Naive thymus-derived CD8-positive, alpha-beta T cell (primary cell): ENCODE data around the gene OR4E1. TPM values are rescaled to one million over a fixed set of nuclear protein-coding genes. Genes with fewer than 3 reads are reported as not detected.
"Not testable (repeated sequence)": the region's sequence is repeated elsewhere in the genome, so short reads cannot be mapped to it uniquely, and the experiment has no call there.

Source experiments
- ATAC-seq, 2 donors: fragments of 150-1000 bp; cut with Tn5 transposase in 1 of 2; sonication (Bioruptor Pico), chemical (Tn5 transposase) in 1 of 2; 1 replicate in 1 of 2; 2 replicates in 1 of 2; pipeline ENCODE4 v1.10.0; 2021; ENCODE audit warnings: mild to moderate bottlenecking in 2 of 2, moderate library complexity in 2 of 2
- POLR2A ChIA-PET: fragments of 350-600 bp; sonication (Branson Sonifier 250); formaldehyde crosslinking; loops from one replicate; lab custom pipeline; 2021; ENCODE audit warnings: antibody characterized with exemption; lab: Charles Lee
- DNase-seq, 10 donors: peaks; one replicate each; pipeline versions ENCODE4 v3.0.0 to v3.0.0-alpha.2; 2020 to 2022
- H3K27ac Mint-ChIP-seq, 10 donors: one replicate each; pipeline ENCODE4 v1.8.0; 2020 to 2022; ENCODE audit warnings: mild to moderate bottlenecking in 10 of 10, mixed read lengths in 10 of 10, moderate library complexity in 4 of 10, inconsistent platforms in 1 of 10
- H3K27me3 Mint-ChIP-seq, 5 donors: one replicate each; pipeline ENCODE4 v1.8.0; 2021 to 2022; ENCODE audit warnings: mixed read lengths in 5 of 5
- H3K36me3 Mint-ChIP-seq, 3 donors: one replicate each; pipeline ENCODE4 v1.8.0; 2020 to 2022; ENCODE audit warnings: mixed read lengths in 3 of 3, mild to moderate bottlenecking in 2 of 3, inconsistent platforms in 1 of 3
- H3K4me1 Mint-ChIP-seq, 4 donors: one replicate each; pipeline ENCODE4 v1.8.0; 2021 to 2022; ENCODE audit warnings: mixed read lengths in 4 of 4
- H3K4me3 Mint-ChIP-seq, 10 donors: one replicate each; pipeline ENCODE4 v1.8.0; 2020 to 2022; ENCODE audit warnings: mild to moderate bottlenecking in 10 of 10, mixed read lengths in 10 of 10, moderate library complexity in 6 of 10, inconsistent platforms in 1 of 10
- H3K9me3 Mint-ChIP-seq, 9 donors: one replicate each; pipeline ENCODE4 v1.8.0; 2020 to 2022; ENCODE audit warnings: mixed read lengths in 9 of 9, mild to moderate bottlenecking in 3 of 9, inconsistent platforms in 1 of 9, moderate library complexity in 1 of 9
- polyA plus RNA-seq, 3 donors: library from polyadenylated mRNA; unstranded; fragments of 300-500 nt; fragmentation: Illumina TruSeq; gene quantifications; one replicate each; pipeline ENCODE4 v1.2.3, GENCODE V29; 2021
- total RNA-seq, 8 experiments: library from RNA in 2 of 8; stranded (reverse) in 2 of 8; gene quantifications; one replicate each; pipeline ENCODE4 v1.2.3 and lab custom pipeline; 2021 to 2026

The OR4E1 gene
- total and polyA plus RNA-seq, 5 experiments from 2014 or later = 0.13 TPM; not detected in 4

GRCh38 chr14:21647380-21647779 is 26.2 kb downstream of the OR4E1 start:
- Mint-ChIP-seq H3K36me3 (no peaks in the 10 kb centered on the region), H3K4me1 (no peaks in the 10 kb centered on the region), H3K9me3 (peaks cover 0 to 3% (median 0%) of the 10 kb centered on the region in 9 donors), H3K4me3 (no peak overlapping the region), H3K27me3 (peaks cover 9 to 26% (median 16%) of the 10 kb centered on the region in 5 donors), H3K27ac (no peak overlapping the region)
- POLR2A ChIA-PET = no interaction called here
- no peak for DNase-seq
- ATAC-seq = no peak

GRCh38 chr14:21643407-21643806 is 30.2 kb downstream of the OR4E1 start:
- Mint-ChIP-seq H3K36me3 (no peaks in the 10 kb centered on the region), H3K27me3 (peaks cover 0 to 6% (median 4%) of the 10 kb centered on the region in 5 donors), H3K4me1 (peaks cover 0 to 8% (median 2%) of the 10 kb centered on the region in 4 donors), H3K27ac (peak overlapping the region in 9 of 10 donors; percentile 24 to 80 (median 65)), H3K4me3 (peak overlapping the region in 7 of 10 donors; percentile 45 to 80 (median 69)), H3K9me3 (peaks cover 0 to 2% (median 0%) of the 10 kb centered on the region in 9 donors)
- DNase-seq (no peak), ATAC-seq (peak in 1 of 2 donors; percentile 53)
- POLR2A ChIA-PET = interaction anchor here (0.5 kb wide), 1 partner anchor 884 kb away, joined by 3 read pairs; no protein-coding TSS in a partner anchor

- ATAC-seq = no peak
- H3K27ac Mint-ChIP-seq = peak overlapping the region in 6 of 10 donors; percentile 7 to 81 (median 48)
- no peaks in the 10 kb centered on the region for H3K36me3 Mint-ChIP-seq
- POLR2A ChIA-PET = interaction anchor here (1.1 kb wide), 1 partner anchor 891 kb away, joined by 6 read pairs; no protein-coding TSS in a partner anchor
- H3K4me3 Mint-ChIP-seq = peak overlapping the region; percentile 32 to 80 (median 63)
- H3K9me3 Mint-ChIP-seq = no peaks in the 10 kb centered on the region
- DNase-seq = no peak
- H3K4me1 Mint-ChIP-seq = peaks cover 2 to 8% (median 2%) of the 10 kb centered on the region in 4 donors
- peaks cover 0 to 7% (median 4%) of the 10 kb centered on the region in 5 donors for H3K27me3 Mint-ChIP-seq
Observed at GRCh38 chr14:21642683-21643082, 30.9 kb downstream of the OR4E1 start.

- Mint-ChIP-seq H3K27me3 (peaks cover 10 to 31% (median 15%) of the 10 kb centered on the region in 5 donors), H3K4me1 (peaks cover 0 to 2% (median 0%) of the 10 kb centered on the region in 4 donors), H3K36me3 (peaks cover 0 to 2% (median 0%) of the 10 kb centered on the region in 3 donors), H3K27ac (no peak within 1 kb of the TSS), H3K9me3 (peaks cover 0 to 4% (median 0%) of the 10 kb centered on the region in 9 donors), H3K4me3 (no peak within 1 kb of the TSS)
- ATAC-seq (no peak), DNase-seq (no peak)
- POLR2A ChIA-PET = no interaction called here
Observed at GRCh38 chr14:21634840-21635239, 38.8 kb downstream of the OR4E1 start, which contains the start of gene OR10G2. TSS of gene OR10G2 (minus strand) at chr14:21634940. CDS start at chr14:21634842, 98 bp downstream.

GRCh38 chr14:21631084-21631483 is 42.5 kb downstream of the OR4E1 start:
- H3K27ac Mint-ChIP-seq = no peak overlapping the region
- H3K9me3 Mint-ChIP-seq = peaks cover 0 to 7% (median 0%) of the 10 kb centered on the region in 9 donors
- ATAC-seq (no peak), DNase-seq (no peak)
- POLR2A ChIA-PET = no interaction called here
- peaks cover 15 to 32% (median 22%) of the 10 kb centered on the region in 5 donors for H3K27me3 Mint-ChIP-seq
- peaks cover 0 to 2% (median 0%) of the 10 kb centered on the region in 3 donors for H3K36me3 Mint-ChIP-seq
- peak overlapping the region in 1 of 10 donors; percentile 15 for H3K4me3 Mint-ChIP-seq
- no peaks in the 10 kb centered on the region for H3K4me1 Mint-ChIP-seq

GRCh38 chr14:21630503-21630902 is 43.1 kb downstream of the OR4E1 start:
- POLR2A ChIA-PET, ATAC-seq, DNase-seq, H3K27ac Mint-ChIP-seq, H3K9me3 Mint-ChIP-seq, H3K36me3 Mint-ChIP-seq, H3K4me1 Mint-ChIP-seq, H3K4me3 Mint-ChIP-seq: not testable (repeated sequence)
- H3K27me3 Mint-ChIP-seq = peaks cover 15 to 37% (median 24%) of the 10 kb centered on the region in 5 donors

- Mint-ChIP-seq H3K36me3 (peaks cover 0 to 2% (median 0%) of the 10 kb centered on the region in 3 donors), H3K9me3 (peaks cover 0 to 7% (median 0%) of the 10 kb centered on the region in 9 donors), H3K27me3 (peaks cover 5 to 24% (median 22%) of the 10 kb centered on the region in 5 donors), H3K27ac (no peak overlapping the region), H3K4me1 (no peaks in the 10 kb centered on the region), H3K4me3 (peak overlapping the region in 1 of 10 donors; percentile 33)
- POLR2A ChIA-PET = no interaction called here
- no peak for DNase-seq
- ATAC-seq = no peak
Observed at GRCh38 chr14:21626491-21627230, 47.0 kb downstream of the OR4E1 start.

Other genes with a start within 250 kb of the OR4E1 start
- gene CHD8, start 217.7 kb downstream of the OR4E1 start, total RNA-seq = 100 to 1,000 TPM; 136 to 146 TPM
- 10 to 100 TPM; 20.7 to 34.9 (median 29.4) TPM for gene CHD8, start 217.7 kb downstream of the OR4E1 start, polyA plus RNA-seq
- gene RAB2B, start 196.9 kb downstream of the OR4E1 start, total RNA-seq = 10 to 100 TPM; 28.5 to 29.2 TPM
- 10 to 100 TPM in 1 of 3 donors, 1 to 10 TPM in 2; 8.7 to 11.0 (median 9.9) TPM for gene RAB2B, start 196.9 kb downstream of the OR4E1 start, polyA plus RNA-seq
- 10 to 100 TPM; 86.2 to 90.2 TPM for gene TOX4, start 196.6 kb downstream of the OR4E1 start, total RNA-seq
- 10 to 100 TPM; 68.6 to 87.5 (median 75.8) TPM for gene TOX4, start 196.6 kb downstream of the OR4E1 start, polyA plus RNA-seq
- gene METTL3, start 162.5 kb downstream of the OR4E1 start, total RNA-seq = 100 to 1,000 TPM; 113 to 116 TPM
- gene METTL3, start 162.5 kb downstream of the OR4E1 start, polyA plus RNA-seq = 10 to 100 TPM; 12.4 to 24.5 (median 20.5) TPM
- gene SALL2, start 147.5 kb downstream of the OR4E1 start, total RNA-seq = 1 to 10 TPM; 6.2 to 6.7 TPM
- gene SALL2, start 147.5 kb downstream of the OR4E1 start, polyA plus RNA-seq = 1 to 10 TPM; 2.5 to 3.8 (median 2.5) TPM
- not detected for gene OR10G3, start 93.7 kb downstream of the OR4E1 start, total RNA-seq
- gene OR10G3, start 93.7 kb downstream of the OR4E1 start, polyA plus RNA-seq = not detected
- not detected for gene OR10G2, start 38.9 kb downstream of the OR4E1 start, total RNA-seq
- under 1 TPM in 2 of 3 donors, not detected in 1; 0.24 to 0.35 TPM for gene OR10G2, start 38.9 kb downstream of the OR4E1 start, polyA plus RNA-seq
- not detected for gene OR4E2, start 20.0 kb downstream of the OR4E1 start, total RNA-seq
- gene OR4E2, start 20.0 kb downstream of the OR4E1 start, polyA plus RNA-seq = not detected